Glutamatergic neuron (in vitro differentiated cells): ENCODE results near the gene PHLDB2. TPM values are rescaled to one million over a fixed set of nuclear protein-coding genes. Genes with fewer than 3 reads are reported as not detected.

Source experiments
- DNase-seq: peaks from one replicate; pipeline ENCODE4 v3.0.0; 2022
- H3K27ac Mint-ChIP-seq: one replicate; pipeline ENCODE4 v1.8.0; 2020; ENCODE audit warnings: mild to moderate bottlenecking, mixed read lengths, inconsistent platforms; ENCODE audit not compliant: unreplicated experiment
- H3K27me3 Mint-ChIP-seq: one replicate; pipeline ENCODE4 v1.8.0; 2020; ENCODE audit warnings: mild to moderate bottlenecking, moderate library complexity, mixed read lengths, inconsistent platforms; ENCODE audit not compliant: unreplicated experiment
- H3K36me3 Mint-ChIP-seq: one replicate; pipeline ENCODE4 v1.8.0; 2020; ENCODE audit warnings: mild to moderate bottlenecking, mixed read lengths, inconsistent platforms; ENCODE audit not compliant: unreplicated experiment
- H3K4me1 Mint-ChIP-seq: one replicate; pipeline ENCODE4 v1.8.0; 2020; ENCODE audit warnings: mild to moderate bottlenecking, low read depth, mixed read lengths, inconsistent platforms; ENCODE audit not compliant: unreplicated experiment
- H3K4me3 Mint-ChIP-seq: one replicate; pipeline ENCODE4 v1.8.0; 2020; ENCODE audit warnings: mild to moderate bottlenecking, mixed read lengths, inconsistent platforms; ENCODE audit not compliant: unreplicated experiment
- H3K9me3 Mint-ChIP-seq: one replicate; pipeline ENCODE4 v1.8.0; 2020; ENCODE audit warnings: mild to moderate bottlenecking, moderate library complexity, mixed read lengths, inconsistent platforms; ENCODE audit not compliant: unreplicated experiment
- total RNA-seq: library from RNA; stranded (reverse); fragmentation: NEBNext Ultra II Directional; extraction: Animal tissue kit (Norgen Biotek cat#: 25700); gene quantifications from one replicate; pipeline ENCODE4 v1.2.1, GENCODE V29; 2021; ENCODE audit not compliant: unreplicated experiment
- TF ChIP-seq, protein P1 (sequence below): fragments of 200-600 bp; sonication (generic); IDR thresholded peaks from one replicate; pipeline ENCODE4 v1.5.0; 2021; ENCODE audit not compliant: partially characterized antibody, unreplicated experiment

Gene PHLDB2
- total RNA-seq, 1 donor from 2014 or later: 18.7 TPM

GRCh38 chr3:111831840-111832239 lies 27.2 kb upstream of the PHLDB2 start:
- H3K4me3 Mint-ChIP-seq: no peak overlapping the region
- no peaks in the 10 kb centered on the region for H3K4me1 Mint-ChIP-seq
- no peak overlapping the region for H3K27ac Mint-ChIP-seq
- TF ChIP-seq, protein P1, sequence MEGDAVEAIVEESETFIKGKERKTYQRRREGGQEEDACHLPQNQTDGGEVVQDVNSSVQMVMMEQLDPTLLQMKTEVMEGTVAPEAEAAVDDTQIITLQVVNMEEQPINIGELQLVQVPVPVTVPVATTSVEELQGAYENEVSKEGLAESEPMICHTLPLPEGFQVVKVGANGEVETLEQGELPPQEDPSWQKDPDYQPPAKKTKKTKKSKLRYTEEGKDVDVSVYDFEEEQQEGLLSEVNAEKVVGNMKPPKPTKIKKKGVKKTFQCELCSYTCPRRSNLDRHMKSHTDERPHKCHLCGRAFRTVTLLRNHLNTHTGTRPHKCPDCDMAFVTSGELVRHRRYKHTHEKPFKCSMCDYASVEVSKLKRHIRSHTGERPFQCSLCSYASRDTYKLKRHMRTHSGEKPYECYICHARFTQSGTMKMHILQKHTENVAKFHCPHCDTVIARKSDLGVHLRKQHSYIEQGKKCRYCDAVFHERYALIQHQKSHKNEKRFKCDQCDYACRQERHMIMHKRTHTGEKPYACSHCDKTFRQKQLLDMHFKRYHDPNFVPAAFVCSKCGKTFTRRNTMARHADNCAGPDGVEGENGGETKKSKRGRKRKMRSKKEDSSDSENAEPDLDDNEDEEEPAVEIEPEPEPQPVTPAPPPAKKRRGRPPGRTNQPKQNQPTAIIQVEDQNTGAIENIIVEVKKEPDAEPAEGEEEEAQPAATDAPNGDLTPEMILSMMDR: no peak
- no peaks in the 10 kb centered on the region for H3K9me3 Mint-ChIP-seq
- H3K27me3 Mint-ChIP-seq: peaks cover 3% of the 10 kb centered on the region
- DNase-seq: no peak
- no peaks in the 10 kb centered on the region for H3K36me3 Mint-ChIP-seq

DNA sequence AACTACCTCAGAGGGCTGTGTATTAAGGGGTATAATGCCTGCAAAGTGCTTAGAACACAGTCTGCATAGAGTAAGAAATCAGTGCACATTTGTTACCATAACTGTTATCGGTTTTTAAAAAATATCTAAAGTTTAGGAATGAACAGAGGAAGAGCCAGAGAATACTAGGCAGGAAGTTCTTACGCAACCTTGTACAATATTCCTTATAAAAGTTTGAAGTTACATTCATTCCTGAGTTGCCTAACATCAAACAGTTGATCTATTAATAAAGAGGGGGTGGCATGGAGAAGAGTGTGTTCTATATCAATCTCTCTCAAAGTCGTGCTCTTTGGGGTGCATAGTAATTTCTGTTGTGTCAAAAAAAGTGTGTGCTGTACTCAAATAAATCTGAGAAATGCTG lies 22.0 kb upstream of the PHLDB2 start:
- no peak for DNase-seq
- TF ChIP-seq, protein P1: no peak
- Mint-ChIP-seq H3K4me3 (no peak overlapping the region), H3K27me3 (peaks cover 3% of the 10 kb centered on the region), H3K4me1 (no peaks in the 10 kb centered on the region), H3K36me3 (no peaks in the 10 kb centered on the region), H3K9me3 (no peaks in the 10 kb centered on the region), H3K27ac (no peak overlapping the region)

DNA sequence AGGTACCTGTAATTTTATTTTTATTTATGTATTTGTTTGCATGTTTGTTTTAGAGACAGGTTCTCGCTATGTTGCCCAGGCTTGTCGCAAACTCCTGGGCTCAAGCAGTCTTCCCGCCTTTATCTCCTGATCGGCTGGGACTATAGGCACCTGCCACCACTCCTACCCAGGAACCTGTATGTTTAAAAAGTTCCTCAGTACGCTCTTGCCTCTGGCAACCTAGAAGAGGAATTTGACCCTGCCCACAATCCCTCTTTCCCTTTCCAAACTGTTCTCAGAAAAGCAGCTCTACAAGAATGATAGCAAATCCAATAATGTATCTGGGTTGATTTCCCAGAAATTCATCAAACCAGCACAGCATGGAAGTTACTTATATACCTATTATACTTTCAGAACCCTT lies 20.9 kb upstream of the PHLDB2 start:
- Mint-ChIP-seq H3K4me3 (no peak overlapping the region), H3K27me3 (peaks cover 3% of the 10 kb centered on the region)

GRCh38 chr3:111846039-111846438 lies 13.0 kb upstream of the PHLDB2 start:
- no peaks in the 10 kb centered on the region for H3K4me1 Mint-ChIP-seq

More for the DNA sequence above, 20.9 kb upstream of the PHLDB2 start:
- Mint-ChIP-seq H3K9me3 (no peaks in the 10 kb centered on the region), H3K27ac (no peak overlapping the region), H3K4me1 (no peaks in the 10 kb centered on the region), H3K36me3 (no peaks in the 10 kb centered on the region)
- TF ChIP-seq, protein P1: no peak
- no peak for DNase-seq

GRCh38 chr3:111846717-111847116 lies 12.3 kb upstream of the PHLDB2 start:
- TF ChIP-seq, protein P1: no peak
- no peaks in the 10 kb centered on the region for H3K9me3 Mint-ChIP-seq
- no peaks in the 10 kb centered on the region for H3K36me3 Mint-ChIP-seq
- H3K4me1 Mint-ChIP-seq: no peaks in the 10 kb centered on the region
- H3K27ac Mint-ChIP-seq: no peak overlapping the region
- no peaks in the 10 kb centered on the region for H3K27me3 Mint-ChIP-seq
- H3K4me3 Mint-ChIP-seq: no peak overlapping the region
- DNase-seq: no peak

More at GRCh38 chr3:111846039-111846438, 13.0 kb upstream of the PHLDB2 start:
- Mint-ChIP-seq H3K9me3 (no peaks in the 10 kb centered on the region), H3K4me3 (no peak overlapping the region), H3K36me3 (no peaks in the 10 kb centered on the region), H3K27ac (no peak overlapping the region), H3K27me3 (no peaks in the 10 kb centered on the region)
- TF ChIP-seq, protein P1: no peak
- no peak for DNase-seq
